ENCODE data around the gene HOXA11.
A peak's percentile ranks its signal among the peaks of the same experiment; 100 is the strongest.

The HOXA11 gene

DNA sequence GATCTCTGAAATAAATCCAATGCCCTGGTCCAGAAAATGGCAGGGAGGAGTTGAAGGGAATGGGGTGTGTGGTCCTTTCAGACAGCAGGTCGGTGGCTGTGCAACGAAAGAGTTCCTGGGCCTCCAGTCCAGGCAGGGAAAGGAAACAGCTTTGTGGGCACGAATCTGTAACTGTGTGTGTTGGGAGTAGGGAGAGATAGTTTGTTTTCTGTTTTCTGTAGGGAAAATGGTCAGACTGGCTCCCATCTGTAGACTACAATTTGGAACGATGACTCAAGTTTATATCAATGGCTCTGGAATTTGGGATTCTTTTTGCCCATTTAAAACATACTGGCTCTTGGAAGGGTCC, 17.1 kb downstream of the HOXA11 start:
- no peak for DNase-seq

DNA sequence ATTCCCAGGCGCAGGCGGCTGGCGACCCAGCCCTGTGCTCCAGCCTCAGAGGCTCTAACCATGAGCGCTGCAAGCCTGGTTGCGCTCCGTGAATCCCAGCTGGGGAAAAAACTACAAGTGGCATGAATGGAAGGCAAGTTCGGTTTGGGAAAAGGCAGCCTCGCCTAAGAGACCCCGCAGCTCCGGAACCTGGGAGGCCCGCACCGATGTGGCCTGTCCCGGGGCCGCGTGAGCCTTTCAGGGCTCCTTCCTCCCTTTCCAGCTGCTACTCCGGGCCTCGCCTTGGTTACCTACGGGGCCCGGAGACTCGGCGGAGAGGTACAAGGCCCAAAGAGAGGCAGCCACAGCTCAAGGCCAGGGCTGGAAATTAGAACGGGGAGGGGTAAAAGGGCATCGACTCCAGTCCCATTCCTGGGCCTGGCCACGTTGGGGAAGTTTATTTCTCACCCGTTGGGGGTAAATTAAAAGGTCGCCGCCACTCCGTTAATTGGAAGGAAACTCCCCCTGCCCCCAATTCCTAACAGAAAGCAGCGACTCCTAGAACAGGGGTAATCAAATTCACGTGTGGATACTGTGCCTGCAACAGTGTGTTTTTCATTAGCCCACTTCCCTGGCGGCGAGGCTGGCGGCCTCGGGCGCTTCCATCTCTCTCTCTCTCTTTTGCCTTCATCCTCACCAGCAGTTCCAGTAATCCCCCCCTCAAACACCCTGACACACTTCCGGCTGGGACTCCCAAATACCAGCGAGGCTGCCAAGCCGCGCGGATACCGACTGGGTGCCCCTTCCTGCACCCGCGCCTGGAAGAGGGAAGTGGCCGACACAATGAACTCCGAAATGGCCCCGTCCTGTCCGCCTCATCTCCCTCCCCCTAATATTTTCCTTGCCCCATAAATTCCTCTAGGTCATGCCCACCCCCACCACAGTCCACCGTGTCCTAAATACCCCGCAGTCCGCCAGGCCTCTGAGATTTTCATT, 18.2 kb downstream of the HOXA11 start:
- DNase-seq: no peak

DNA sequence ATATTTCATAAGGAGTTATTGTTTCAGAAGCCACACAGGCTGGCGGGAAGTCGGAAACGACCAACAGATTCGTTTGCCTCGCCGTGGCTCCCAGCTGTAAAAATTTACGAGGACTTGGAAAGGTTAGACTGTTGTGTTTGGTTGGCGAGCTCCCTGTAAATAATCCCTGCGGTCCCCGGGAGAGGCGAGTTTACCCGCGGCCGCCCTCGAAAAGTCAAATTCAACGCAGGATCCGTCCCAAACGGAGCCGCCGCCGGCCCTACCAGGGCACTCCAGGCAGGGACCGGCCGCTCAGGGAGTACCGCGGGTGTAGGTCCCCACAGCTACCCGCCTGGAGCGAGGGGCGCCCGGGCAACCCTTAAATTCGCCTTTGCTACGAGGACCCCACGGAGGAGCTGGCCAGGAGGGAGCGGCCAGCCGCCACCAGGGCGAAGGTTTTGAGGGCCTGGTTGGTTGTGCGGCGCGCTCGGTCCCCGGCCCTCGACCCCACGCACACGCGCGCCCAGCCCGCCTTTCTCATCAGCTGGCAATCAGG, 19.0 kb downstream of the HOXA11 start:
- no peak for DNase-seq

DNA sequence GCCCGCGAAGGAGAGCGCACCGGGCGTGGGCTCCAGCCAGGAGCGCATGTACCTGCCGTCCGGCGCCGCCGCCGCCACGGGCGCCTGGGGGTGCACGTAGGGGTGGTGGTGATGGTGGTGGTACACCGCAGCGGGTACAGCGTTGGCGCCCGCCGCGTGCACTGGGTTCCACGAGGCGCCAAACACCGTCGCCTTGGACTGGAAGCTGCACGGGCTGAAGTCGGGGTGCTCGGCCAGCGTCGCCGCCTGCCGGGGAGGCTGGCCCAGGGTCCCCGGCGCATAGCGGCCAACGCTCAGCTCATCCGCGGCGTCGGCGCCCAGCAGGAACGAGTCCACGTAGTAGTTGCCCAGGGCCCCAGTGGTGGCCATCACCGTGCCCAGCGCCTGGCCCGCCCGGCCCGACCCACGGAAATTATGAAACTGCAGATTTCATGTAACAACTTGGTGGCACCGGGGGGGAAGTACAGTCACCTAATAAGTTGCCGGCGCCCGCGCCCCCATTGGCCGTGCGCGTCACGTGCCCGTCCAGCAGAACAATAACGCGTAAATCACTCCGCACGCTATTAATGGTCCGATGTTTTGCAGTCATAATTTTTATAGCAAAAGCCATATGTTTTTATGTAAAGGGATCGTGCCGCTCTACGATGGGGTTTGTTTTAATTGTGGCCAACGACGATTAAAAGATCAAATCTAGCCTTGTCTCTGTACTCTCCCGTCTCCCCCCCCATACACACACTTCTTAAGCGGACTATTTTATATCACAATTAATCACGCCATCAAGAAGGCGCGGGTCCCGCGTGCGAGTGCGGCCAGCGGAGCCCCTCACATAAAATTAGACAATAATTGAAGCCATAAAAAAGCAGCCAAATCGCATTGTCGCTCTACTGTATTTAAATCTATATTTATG, 19.7 kb downstream of the HOXA11 start, which contains the start of gene HOXA9:
HOXA9 (minus strand) TSS at position 449 of the 907 bp plus-strand sequence; CDS start at position 369, 80 bp downstream.
- DNase-seq: no peak

DNA sequence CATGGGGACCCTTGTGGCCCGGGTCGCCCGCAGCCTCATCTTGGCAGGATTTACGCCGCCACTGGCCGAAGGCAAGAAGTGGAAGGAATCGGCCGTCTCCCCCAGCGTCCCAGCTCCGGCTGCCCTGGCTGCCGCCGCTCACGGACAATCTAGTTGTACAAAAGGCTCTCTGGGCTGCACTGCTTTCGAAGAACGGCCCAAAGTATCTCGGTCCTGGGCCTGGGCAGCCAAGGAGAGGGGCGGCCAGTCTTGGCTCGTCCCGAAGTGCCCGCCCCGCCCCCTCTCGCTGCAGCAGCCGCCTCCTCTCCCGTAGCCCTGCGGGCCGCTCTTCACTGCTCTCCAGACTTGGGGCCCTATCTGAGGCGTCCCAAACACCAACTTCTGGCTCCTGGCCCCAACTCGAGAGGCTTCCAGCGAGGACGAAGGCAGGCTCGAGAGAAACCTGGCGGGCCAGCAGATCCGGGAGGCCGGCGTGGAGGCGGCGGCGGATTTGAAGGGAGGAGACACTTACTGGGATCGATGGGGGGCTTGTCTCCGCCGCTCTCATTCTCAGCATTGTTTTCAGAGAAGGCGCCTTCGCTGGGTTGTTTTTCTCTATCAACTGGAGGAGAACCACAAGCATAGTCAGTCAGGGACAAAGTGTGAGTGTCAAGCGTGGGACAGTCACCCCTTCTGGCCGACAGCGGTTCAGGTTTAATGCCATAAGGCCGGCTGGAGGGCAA, 20.5 kb downstream of the HOXA11 start:
- DNase-seq: no peak

DNA sequence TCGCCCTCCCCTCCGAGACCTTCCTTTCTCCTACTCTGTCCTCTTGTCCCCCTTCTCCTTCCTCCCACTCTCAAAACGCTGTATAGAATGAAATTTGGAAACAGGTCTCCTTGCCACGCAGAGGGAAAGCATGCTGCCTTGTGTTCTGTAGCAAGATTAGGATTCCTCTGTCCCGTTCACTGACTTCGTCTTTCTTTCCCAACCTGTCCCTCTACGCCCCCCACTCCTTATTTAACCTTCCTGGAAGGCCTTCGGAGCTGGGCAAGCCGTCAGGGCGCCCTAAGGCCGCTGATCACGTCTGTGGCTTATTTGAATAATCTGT, 21.0 kb downstream of the HOXA11 start:
- DNase-seq: no peak

DNA sequence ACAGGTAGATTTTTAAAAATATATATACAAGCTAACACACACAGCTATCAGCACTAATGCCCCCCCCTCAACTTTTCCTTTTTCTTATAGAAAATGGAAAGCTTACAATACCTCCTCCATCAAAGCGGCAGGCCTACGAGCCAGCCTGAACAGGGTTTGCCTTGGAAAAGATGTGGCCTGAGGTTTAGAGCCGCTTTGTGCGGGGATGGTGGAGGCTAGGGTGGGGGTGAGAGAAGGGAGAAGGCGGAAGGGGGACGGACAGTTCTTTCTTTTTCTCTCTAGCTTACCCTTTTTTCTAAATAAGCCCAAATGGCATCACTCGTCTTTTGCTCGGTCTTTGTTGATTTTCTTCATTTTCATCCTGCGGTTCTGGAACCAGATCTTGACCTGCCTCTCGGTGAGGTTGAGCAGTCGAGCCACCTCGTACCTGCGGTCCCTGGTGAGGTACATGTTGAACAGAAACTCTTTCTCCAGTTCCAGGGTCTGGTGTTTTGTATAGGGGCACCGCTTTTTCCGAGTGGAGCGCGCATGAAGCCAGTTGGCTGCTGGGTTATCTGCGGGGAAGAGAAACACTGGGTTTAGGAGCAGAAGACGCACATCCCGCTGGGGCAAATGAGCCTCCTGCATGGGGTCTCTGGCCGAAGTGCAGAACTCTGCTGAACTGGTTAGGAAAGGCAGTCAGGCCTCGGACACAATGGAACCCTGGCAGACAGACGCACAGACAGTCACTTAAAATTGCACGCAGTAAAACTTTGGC, 21.6 kb downstream of the HOXA11 start:
- no peak for DNase-seq

DNA sequence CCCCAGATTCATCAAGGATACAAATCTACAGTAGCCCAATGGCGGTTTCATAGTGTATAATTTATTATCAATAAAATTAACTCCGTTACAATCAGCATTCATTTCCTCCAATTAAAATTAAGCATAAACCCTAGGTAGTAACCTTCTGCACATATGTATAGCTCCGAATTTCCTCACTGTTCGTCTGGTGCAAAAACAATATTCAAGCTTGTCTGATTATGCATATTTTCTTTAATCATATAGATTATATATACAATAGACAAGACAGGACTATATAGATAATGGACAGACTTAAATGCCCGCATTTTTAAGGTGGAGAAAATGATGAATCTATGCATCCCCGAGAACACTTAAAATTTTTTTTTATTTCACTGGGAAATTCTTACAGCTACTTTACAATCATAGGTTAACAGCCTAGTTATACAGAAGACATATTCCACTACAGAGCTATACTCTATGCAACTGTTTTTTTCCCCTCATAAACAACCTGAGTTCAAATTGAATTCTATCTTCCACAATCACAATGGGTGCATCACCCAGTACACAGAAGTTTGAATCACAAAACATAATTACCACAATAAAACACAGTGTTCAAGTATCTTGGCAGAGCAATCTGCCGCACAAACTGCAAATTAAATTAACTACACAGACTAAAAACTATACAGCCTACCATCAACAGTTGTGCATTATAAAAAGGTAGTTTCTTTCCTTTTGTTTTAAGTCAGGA, 22.3 kb downstream of the HOXA11 start:
- no peak for DNase-seq

DNA sequence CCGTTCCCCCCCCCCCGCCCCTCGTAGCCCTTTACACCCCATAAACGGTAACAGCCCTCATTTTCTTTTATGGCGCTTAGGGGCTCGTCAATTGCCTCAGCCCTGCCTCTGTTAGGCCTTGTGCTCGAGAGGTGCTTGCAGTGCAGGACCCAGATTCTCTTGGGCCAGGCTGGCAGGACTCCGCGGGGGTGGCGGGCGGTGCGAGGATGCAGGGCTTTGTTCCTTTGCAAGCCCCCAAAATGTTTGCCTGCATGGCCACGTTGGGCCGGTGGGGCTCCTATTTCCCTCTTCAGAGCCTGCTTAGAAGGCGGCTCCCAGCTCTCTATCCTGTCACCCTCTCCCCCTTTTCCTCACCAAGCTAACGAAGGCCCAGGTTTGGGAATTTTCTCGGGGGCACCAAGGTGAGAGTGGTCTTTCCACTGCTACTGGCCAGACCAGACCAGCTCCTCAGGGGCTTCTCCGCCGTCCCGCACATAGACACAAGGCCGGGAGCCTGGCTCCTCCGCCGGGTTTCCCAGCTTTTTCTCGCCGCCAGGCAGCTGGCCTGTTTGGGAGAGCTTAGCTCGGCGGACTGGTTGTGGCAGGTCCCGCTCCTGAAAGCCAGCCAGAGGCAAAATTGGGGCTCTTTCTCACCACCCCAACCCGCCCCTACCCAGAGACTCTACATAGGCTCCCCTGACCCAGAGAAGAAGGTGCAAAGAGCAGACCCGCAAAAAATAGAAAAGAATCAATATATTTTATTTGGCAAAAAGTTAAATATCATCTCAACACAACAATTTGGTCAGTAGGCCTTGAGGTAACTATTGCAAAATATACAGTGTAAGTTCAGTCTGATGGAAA, 23.1 kb downstream of the HOXA11 start:
- DNase-seq: no peak

DNA sequence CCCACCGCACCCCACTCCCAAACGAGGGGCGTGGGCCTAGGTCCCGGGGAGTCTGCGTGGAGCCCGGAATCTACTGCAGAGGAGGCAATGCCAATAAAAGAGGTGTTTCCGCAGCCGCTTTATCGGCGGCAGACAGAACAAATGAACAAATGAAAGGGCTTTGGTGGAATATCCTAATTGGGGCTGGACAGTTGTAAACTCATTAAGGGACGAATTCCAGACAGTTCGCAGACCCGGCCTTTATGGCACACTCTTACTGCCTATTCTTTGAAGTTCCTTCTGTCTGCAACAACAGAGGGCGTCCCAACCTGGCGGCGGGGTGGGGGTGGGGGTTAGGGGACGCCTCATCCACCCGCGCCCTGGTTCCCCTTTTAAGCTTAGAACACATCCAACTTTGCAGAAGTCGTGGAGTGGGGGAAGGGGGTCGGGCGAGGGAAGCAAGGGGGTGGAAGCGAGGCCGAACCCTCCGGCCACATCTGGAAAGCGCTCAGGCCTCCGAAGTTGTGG, 23.8 kb downstream of the HOXA11 start:
- no peak for DNase-seq

DNA sequence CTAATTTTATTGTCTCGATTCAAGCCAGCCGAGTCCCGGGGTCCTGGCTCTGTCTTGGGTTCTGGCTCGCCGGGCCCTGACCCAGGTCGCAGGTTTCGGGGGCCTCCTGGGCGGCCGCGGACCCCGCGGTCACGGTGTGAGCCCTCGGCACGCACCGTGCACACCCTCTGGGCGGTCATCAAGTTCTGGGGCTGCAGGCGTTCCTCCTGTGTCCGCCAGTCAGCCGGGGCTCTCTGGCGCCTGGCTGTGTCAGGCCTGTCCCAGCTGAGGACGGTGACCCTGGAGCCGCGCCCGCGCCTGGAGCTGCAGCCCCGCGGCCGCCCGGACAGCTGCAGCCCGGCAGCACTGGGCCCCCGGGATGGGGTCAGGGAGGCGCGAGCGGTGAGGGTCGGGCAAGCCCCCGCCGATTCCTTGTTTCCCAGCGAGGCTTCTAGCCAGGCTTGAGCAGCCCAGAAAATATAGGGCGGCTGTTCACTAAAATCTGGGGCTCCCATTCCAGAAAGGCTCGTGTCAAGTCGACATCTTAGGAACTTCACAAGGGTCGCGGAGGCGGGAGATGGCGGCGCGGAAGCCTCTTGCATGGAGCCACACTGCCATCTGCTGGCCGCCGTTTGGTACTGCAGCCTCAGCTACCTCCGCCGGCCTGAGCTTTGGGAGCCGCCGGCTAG, 24.4 kb downstream of the HOXA11 start:
- DNase-seq: peak; percentile 62

DNA sequence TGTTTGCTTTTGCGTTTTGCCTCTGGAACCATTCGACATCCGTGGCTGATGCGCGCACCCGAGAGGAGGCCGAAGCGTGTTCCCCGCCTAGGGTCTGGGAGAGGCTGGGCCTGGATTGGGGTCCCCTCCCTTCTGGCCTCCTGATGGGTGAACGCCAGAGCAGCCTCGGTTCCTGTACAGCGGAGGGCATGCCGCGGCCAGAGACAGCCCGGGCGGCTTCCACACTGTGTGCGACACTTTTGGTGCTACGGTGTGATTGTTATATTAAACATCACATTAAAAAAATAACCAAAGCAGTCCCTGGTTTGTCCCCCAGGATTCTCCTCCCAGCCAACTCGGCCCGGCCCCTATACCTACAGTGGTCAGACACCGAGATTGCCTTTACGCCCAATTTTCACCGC, 24.9 kb downstream of the HOXA11 start:
- no peak for DNase-seq

DNA sequence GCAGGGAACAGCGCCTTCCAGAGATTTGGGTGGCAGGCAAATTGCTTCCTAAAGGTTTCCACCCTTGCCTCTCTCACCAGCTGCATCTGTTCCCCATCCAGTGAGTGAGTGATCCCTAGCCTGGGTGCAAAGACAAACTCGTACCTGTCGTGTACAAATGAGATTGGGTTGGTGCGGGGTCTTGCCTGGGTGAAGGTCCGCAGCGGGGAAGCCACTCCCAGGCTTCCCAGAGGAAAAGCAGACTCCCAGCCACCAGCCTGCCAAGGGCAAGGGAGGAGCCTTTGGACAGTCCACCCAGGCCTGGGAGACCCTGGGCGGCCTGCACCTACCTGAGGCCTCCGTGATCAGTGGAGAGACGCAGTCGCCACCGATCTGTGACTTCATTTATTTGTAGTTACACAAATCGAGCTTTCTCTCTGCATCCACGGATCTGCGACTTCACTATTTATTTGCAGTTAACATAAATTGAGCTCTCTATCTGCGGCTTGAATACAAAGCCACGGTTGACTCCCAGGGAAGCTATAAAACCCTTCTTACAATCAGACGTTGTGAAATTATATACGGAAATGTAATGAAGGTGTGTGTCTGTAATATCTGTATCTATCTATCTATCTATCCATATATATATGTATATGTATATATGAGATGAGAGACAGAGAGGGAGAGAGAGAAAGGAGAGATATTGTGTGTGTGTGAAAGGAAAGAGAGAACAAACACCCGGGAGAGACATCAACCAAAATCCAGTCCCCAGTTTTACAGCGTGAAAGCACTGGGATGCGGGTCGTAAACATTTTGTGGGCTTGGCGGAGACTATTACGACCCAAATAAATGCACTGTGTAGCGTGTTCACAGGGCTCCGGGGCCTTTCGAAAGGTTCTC, 25.5 kb downstream of the HOXA11 start:
- no peak for DNase-seq

DNA sequence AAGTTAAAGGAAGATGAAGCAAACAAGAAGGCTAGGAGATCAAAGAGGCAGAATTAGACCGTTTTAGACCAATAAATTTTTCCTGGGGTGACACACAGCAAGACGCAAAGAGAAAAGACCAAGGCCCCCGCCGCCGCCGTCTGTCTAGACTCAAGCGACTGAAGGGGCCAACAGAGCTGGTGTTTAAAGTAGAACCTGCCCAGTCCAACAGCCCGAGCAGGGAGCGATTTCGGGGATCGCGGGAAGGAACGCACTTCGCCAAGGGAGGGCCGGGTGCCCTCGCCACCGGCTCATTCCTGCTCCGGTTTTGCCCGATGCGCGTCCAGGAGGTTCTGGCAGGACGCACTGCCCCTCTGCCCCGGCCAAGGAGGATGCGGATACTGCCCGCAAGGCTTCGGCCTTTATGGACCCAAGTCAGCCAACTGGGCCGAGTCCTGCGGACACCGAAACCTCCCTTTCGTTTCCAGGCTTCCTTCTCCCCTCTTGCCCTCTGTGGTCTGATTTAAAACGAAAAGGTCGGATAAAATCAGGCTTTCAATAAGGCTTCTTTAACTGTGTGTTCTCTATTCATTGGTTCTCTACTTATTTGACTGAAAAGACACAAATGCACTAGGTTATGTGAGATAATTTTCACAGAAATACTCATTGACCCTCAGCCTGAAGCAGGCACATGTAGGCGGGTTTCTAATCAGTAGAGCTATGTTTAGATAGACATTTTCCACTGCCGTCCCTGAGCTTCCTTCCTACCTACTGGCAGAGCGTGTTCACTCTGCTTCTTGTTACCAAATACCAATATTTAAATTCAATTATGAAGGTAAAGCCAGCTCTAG, 26.4 kb downstream of the HOXA11 start:
- no peak for DNase-seq

DNA sequence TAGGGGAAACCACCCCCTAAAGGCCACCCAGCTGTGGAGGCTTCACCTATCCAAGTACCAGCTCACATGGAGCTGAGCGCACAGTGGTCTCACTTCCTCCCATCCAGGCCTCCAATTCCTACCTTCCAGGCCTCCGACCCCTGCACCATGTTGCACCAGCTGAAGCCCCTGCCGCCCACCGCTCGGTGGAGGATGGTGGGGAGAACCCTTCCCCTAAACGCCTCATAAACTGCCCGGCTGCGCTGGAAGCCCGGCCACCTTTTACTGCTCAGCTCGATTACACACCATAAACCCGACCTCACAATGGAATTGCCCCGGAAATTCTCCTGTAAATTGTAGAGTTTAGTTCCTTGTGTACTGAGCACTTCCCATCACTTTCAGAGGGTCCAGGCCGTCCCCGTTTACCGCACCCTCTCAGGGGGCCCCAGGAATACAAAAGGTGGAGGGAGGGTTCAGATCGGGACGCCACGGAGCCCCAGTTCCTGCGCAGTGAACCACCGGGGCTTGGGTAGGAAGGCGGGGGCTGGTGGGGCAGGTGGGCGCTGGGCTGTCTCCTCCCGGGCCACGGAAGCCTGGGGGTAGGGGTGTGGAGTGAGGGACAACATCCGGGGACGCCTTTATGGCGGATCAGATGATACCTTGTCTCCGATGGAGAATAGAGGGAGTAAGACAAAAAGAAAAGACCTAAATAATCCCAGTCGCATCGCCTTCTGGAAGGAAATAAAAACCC, 27.2 kb downstream of the HOXA11 start:
- DNase-seq: no peak

DNA sequence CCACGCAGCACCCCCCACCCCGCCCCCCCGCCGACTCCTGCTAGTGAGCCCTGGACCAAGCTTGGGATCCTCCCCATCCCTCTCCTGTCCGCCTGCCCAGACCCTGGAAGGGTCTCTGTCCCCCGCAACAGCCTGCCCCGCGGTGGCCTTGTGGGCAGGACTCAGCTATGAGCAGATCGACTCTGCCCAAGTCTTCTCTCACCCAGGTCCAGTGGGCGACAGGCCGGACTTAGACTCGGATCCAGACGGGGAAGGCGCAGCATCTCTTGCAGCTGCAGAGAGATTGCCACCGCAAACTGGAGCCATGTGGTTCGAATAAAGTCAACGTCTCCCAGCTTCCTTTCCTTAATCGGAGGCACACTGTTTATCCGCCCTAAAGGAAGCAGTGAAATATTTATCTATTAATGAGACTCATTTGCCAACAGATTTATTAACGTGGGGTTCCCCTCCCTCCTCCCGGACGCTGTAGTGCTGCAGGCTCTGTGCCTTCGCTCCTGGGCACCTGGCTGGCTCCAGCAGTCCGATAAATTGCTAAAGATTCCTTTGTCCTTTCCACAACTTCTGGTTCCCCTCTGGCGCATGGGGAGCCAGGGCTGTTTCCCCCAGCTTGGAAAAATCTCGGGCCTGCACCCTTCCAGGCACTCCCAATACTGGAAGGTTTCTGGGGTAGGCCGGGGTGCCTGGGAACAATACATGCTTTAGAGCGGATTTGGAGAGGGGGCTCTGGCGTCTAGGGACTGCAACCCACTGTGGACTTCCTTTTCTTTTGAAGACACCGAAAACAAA, 27.9 kb downstream of the HOXA11 start:
- DNase-seq: no peak
